K562 (cell line): ENCODE measurements around the gene KMT2E. TPM values are rescaled to one million over a fixed set of nuclear protein-coding genes. Genes with fewer than 3 reads are reported as not detected.

Experiments used
- ATF6 ChIP-seq: sonication (generic); formaldehyde crosslinking; IDR thresholded peaks from 2 replicates; pipeline ENCODE4 v1.4.0; 2020; ENCODE audit warnings: mild to moderate bottlenecking, missing genetic modification reagents
- CBFA2T2 ChIP-seq: fragments of 450-650 bp; conservative IDR thresholded peaks from 2 replicates; pipeline ENCODE4 v1.6.1; 2017; ENCODE audit warnings: mild to moderate bottlenecking
- CREBBP ChIP-seq: IDR thresholded peaks from one replicate; pipeline ENCODE4 v1.6.1; 2012; ENCODE audit warnings: low read depth, mild to moderate bottlenecking, control low read depth, inconsistent platforms, low read length
- DIDO1 ChIP-seq: fragments of 450-650 bp; IDR thresholded peaks from 2 replicates; pipeline ENCODE4 v1.6.1; 2016; ENCODE audit warnings: low read depth, missing biosample characterization, missing genetic modification characterization
- DPF2 ChIP-seq: fragments of 450-650 bp; IDR thresholded peaks from 2 replicates; pipeline ENCODE4 v1.6.1; 2016
- HBP1 ChIP-seq: fragments of 450-650 bp; formaldehyde crosslinking; IDR thresholded peaks from 2 replicates; pipeline ENCODE4 v1.4.0; 2022; ENCODE audit warnings: missing genetic modification characterization
- KDM5B ChIP-seq: fragments of 200-600 bp; sonication (generic); IDR thresholded peaks from 2 replicates; pipeline ENCODE4 v1.6.1; 2012; ENCODE audit warnings: low read depth, mild to moderate bottlenecking, moderate library complexity, low read length, control low read depth, inconsistent platforms; ENCODE audit not compliant: insufficient replicate concordance
- NCOA6 ChIP-seq: fragments of 450-650 bp; IDR thresholded peaks from 2 replicates; pipeline ENCODE4 v1.6.1; 2017; ENCODE audit warnings: mild to moderate bottlenecking
- NFRKB ChIP-seq: fragments of 450-650 bp; IDR thresholded peaks from 2 replicates; pipeline ENCODE4 v1.6.1; 2016; ENCODE audit warnings: low read depth
- SP1 ChIP-seq: sonication (generic); formaldehyde crosslinking; IDR thresholded peaks from 2 replicates; pipeline ENCODE4 v1.8.1; 2022; ENCODE audit warnings: mild to moderate bottlenecking, missing genetic modification reagents
- TAL1 ChIP-seq: fragments of 450-650 bp; IDR thresholded peaks from 2 replicates; pipeline ENCODE4 v1.6.1; 2016; ENCODE audit warnings: mild to moderate bottlenecking
- TGIF2 ChIP-seq: sonication (generic); formaldehyde crosslinking; IDR thresholded peaks from 2 replicates; pipeline ENCODE4 v1.8.1; 2022; ENCODE audit warnings: mild to moderate bottlenecking, missing genetic modification reagents, moderate library complexity
- THRB ChIP-seq: fragments of 450-650 bp; formaldehyde crosslinking; conservative IDR thresholded peaks from 2 replicates; pipeline ENCODE4 v1.4.0; 2022; ENCODE audit warnings: mild to moderate bottlenecking, missing genetic modification characterization
- USF2 ChIP-seq: sonication (generic); formaldehyde crosslinking; IDR thresholded peaks from 2 replicates; pipeline ENCODE4 v1.5.0; 2020; ENCODE audit warnings: missing genetic modification reagents
- ZC3H11A ChIP-seq: IDR thresholded peaks from 2 replicates; pipeline ENCODE4 v1.6.1; 2012; ENCODE audit warnings: low read depth, low read length, improper control_type of control experiment
- ZNF12 ChIP-seq: sonication (generic); formaldehyde crosslinking; IDR thresholded peaks from 2 replicates; pipeline ENCODE4 v1.4.0; 2020; ENCODE audit warnings: mild to moderate bottlenecking, missing genetic modification reagents
- ZNF175 ChIP-seq: fragments of 200-800 bp; sonication (Bioruptor generic); IDR thresholded peaks from 2 replicates; pipeline ENCODE4 v1.6.1; 2016; ENCODE audit warnings: low read depth, mild to moderate bottlenecking, missing genetic modification characterization, missing compliant biosample characterization
- ZNF274 ChIP-seq: IDR thresholded peaks from 2 replicates; pipeline ENCODE4 v1.6.1; 2011; ENCODE audit warnings: low read depth, mild to moderate bottlenecking, low read length, moderate library complexity, borderline replicate concordance
- ZNF280B ChIP-seq: fragments of 250-450 bp; sonication (Bioruptor Pico); IDR thresholded peaks from 2 replicates; pipeline ENCODE4 v1.5.1; 2021; ENCODE audit warnings: mild to moderate bottlenecking
- ZNF445 ChIP-seq: fragments of 250-450 bp; sonication (Bioruptor Pico); IDR thresholded peaks from 2 replicates; pipeline ENCODE4 v1.4.0; 2020; ENCODE audit warnings: low read depth, mild to moderate bottlenecking, moderate library complexity
- ZNF785 ChIP-seq: fragments of 250-450 bp; sonication (Bioruptor Pico); IDR thresholded peaks from 2 replicates; pipeline ENCODE4 v1.4.0; 2020; ENCODE audit warnings: mild to moderate bottlenecking
- polyA plus RNA-seq, 8 experiments: library from polyadenylated mRNA; depleted of rRNA in 4 of 8; stranded (reverse) in 5 of 8; unstranded in 3 of 8; fragments of >200 nt; fragmentation: Nextera tagmentation in 2 of 8; fragmentation: Illumina TruSeq in 1 of 8; extraction: Ambion mirVana in 2 of 8; extraction: Trizol in 1 of 8; gene quantifications; 2 replicates each; pipeline versions ENCODE4 v1.2.1 to v1.2.3, GENCODE V29; 2011 to 2014; ENCODE audit warnings: inconsistent platforms in 1 of 8, missing spikeins in 1 of 8
- total RNA-seq, 7 experiments: library from RNA; depleted of rRNA in 6 of 7; stranded (reverse); fragments of >200 nt in 6 of 7; fragmentation: Illumina TruSeq in 2 of 7; extraction: Trizol in 2 of 7; gene quantifications; 2 replicates each; pipeline versions ENCODE4 v1.2.1 to v1.2.3, GENCODE V29; 2011 to 2021; ENCODE audit warnings: low replicate concordance in 1 of 7

The KMT2E gene
- total and polyA plus RNA-seq, 9 of the 15 experiments (the other 6 are each of a cell fraction or from before 2014, with no cell fraction given): 8.9 to 55.3 (median 38.1) TPM

- TF ChIP-seq KDM5B (peak; percentile 96), ZNF12 (CRISPR knock-in tag) (peak; percentile 72; the same call in 1 of the 2 replicates), HBP1 (CRISPR knock-in tag) (peak; percentile 7), USF2 (0 out of 2 replicates have a peak, but pooled peaks have one; percentile 40), ZNF445 (CRISPR knock-in tag) (no peak), CBFA2T2 (no peak), ATF6 (CRISPR knock-in tag) (peak; percentile 95), SP1 (CRISPR knock-in tag) (peak; percentile 2), NCOA6 (no peak), ZC3H11A (no peak), DIDO1 (tag) (no peak), ZNF280B (CRISPR knock-in tag) (no peak), DPF2 (no peak), ZNF175 (no peak), TGIF2 (CRISPR knock-in tag) (no peak), ZNF785 (CRISPR knock-in tag) (no peak), NFRKB (peak; percentile 99), CREBBP (no peak), ZNF274 (no peak), THRB (peak; percentile 76), TAL1 (no peak; the same call in 1 of the 2 replicates)
Observed at GRCh38 chr7:105013221-105013815, 687 bp upstream of the KMT2E start (continued).
